ENCODE data around the gene TM4SF4.

GRCh38 chr3:149476225-149476624 lies 1.7 kb downstream of the TM4SF4 start:
- TF ChIP-seq ATF3 (IDR thresholded peaks at IDR 0.05; ENCODE audit: insufficient read depth, low read depth, low read length) (no peak), RFX5 (IDR thresholded peaks at IDR 0.05; ENCODE audit: borderline replicate concordance, low read depth, low read length) (no peak), CTCF (IDR thresholded peaks at IDR 0.05; ENCODE audit: control extremely low read depth in 1 of 3, insufficient read depth in 1 of 3, low read depth in 1 of 3, low read length in 3 of 3) (no peak), POLR2A (IDR thresholded peaks at IDR 0.05; ENCODE audit: control extremely low read depth in 1 of 2, low read depth in 2 of 2, low read length in 2 of 2) (no peak), EGR1 (IDR thresholded peaks at IDR 0.05; ENCODE audit: borderline replicate concordance, low read depth, low read length) (no peak)

Data from H1 (cell line).